ENCODE measurements around the gene SRPK3. TPM values are rescaled to one million over a fixed set of nuclear protein-coding genes. Genes with fewer than 3 reads are reported as not detected.

Gene SRPK3
- total RNA-seq, 1 experiment from 2014 or later, result 0.14 TPM

DNA sequence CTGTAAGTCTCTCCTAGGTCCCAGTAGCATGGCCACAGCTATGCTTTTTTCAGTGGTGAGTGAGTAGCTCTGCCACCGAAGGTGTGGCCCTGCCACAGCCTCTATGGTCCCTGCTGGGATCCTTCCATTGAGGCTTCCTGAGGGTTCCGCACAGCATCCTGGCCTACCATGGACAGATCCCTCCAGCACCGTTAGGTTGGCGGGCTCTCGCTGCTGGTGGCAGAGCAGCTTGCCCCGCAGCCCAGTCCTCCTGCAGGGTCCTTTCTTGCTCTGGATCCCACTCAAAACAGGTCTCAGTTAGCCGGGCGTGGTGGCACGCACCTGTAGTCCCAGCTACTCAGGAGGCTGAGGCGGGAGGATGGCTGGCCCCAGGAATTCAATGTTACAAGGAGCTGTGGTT, 51.9 kb downstream of the SRPK3 start:
- intact Hi-C loops (cut with micrococcal nuclease; ENCODE audit: unreplicated experiment), result no loop called here
- no peak overlapping the region for H3K27ac Mint-ChIP-seq (ENCODE audit: unreplicated experiment)
- DNase-seq, result no peak
- no peaks in the 10 kb centered on the region for H3K9me3 Mint-ChIP-seq (ENCODE audit: low read depth, unreplicated experiment)
- H3K27me3 Mint-ChIP-seq (ENCODE audit: unreplicated experiment), result peaks cover 75% of the 10 kb centered on the region
- CTCF ChIA-PET, result no interaction called here
- TF ChIP-seq, protein P1, sequence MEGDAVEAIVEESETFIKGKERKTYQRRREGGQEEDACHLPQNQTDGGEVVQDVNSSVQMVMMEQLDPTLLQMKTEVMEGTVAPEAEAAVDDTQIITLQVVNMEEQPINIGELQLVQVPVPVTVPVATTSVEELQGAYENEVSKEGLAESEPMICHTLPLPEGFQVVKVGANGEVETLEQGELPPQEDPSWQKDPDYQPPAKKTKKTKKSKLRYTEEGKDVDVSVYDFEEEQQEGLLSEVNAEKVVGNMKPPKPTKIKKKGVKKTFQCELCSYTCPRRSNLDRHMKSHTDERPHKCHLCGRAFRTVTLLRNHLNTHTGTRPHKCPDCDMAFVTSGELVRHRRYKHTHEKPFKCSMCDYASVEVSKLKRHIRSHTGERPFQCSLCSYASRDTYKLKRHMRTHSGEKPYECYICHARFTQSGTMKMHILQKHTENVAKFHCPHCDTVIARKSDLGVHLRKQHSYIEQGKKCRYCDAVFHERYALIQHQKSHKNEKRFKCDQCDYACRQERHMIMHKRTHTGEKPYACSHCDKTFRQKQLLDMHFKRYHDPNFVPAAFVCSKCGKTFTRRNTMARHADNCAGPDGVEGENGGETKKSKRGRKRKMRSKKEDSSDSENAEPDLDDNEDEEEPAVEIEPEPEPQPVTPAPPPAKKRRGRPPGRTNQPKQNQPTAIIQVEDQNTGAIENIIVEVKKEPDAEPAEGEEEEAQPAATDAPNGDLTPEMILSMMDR (IDR thresholded peaks at IDR 0.05; ENCODE audit: unreplicated experiment), result no peak
- H3K4me3 Mint-ChIP-seq (ENCODE audit: low read depth, unreplicated experiment), result no peak overlapping the region
- no peaks in the 10 kb centered on the region for H3K4me1 Mint-ChIP-seq (ENCODE audit: low read depth, unreplicated experiment)
- no TSS peak for BruUV-seq (replicated peaks)
- no peaks in the 10 kb centered on the region for H3K36me3 Mint-ChIP-seq (ENCODE audit: insufficient read depth, unreplicated experiment)

Other genes starting within 250 kb of the SRPK3 start
- 17.8 and 18.9 TPM in 2 replicates for gene CCNQ, start 181.9 kb upstream of the SRPK3 start, total RNA-seq (2022)
- gene DUSP9, start 133.8 kb upstream of the SRPK3 start, total RNA-seq (2022), result 0.19 and 0.27 TPM in 2 replicates
- gene PNCK, start 107.2 kb upstream of the SRPK3 start, total RNA-seq (2022), result 1.1 TPM in 1 of 2 replicates, not detected in the other
- 24.6 and 27.4 TPM in 2 replicates for gene SLC6A8, start 93.1 kb upstream of the SRPK3 start, total RNA-seq (2022)
- gene BCAP31, start 56.7 kb upstream of the SRPK3 start, total RNA-seq (2022), result 371 and 407 TPM in 2 replicates
- 14.4 and 22.8 TPM in 2 replicates for gene ABCD1, start 56.2 kb upstream of the SRPK3 start, total RNA-seq (2022)
- gene PLXNB3, start 16.8 kb upstream of the SRPK3 start, total RNA-seq (2022), result 37.5 and 49.2 TPM in 2 replicates
- gene IDH3G, start 13.3 kb downstream of the SRPK3 start, total RNA-seq (2022), result 64.5 and 71.2 TPM in 2 replicates
- 360 and 391 TPM in 2 replicates for gene SSR4, start 13.6 kb downstream of the SRPK3 start, total RNA-seq (2022)
- 0.59 and 0.76 TPM in 2 replicates for gene PDZD4, start 49.5 kb downstream of the SRPK3 start, total RNA-seq (2022)
- gene L1CAM, start 105.1 kb downstream of the SRPK3 start, total RNA-seq (2022), result 14.2 and 16.1 TPM in 2 replicates
- not detected in 2 replicates for gene AVPR2, start 123.6 kb downstream of the SRPK3 start, total RNA-seq (2022)
- gene ARHGAP4, start 145.2 kb downstream of the SRPK3 start, total RNA-seq (2022), result 2.6 and 3.8 TPM in 2 replicates
- gene NAA10, start 154.0 kb downstream of the SRPK3 start, total RNA-seq (2022), result 132 and 139 TPM in 2 replicates
- 0.80 and 1.6 TPM in 2 replicates for gene RENBP, start 163.6 kb downstream of the SRPK3 start, total RNA-seq (2022)
- 76.0 and 77.7 TPM in 2 replicates for gene HCFC1, start 190.8 kb downstream of the SRPK3 start, total RNA-seq (2022)
- gene TMEM187, start 191.7 kb downstream of the SRPK3 start, total RNA-seq (2022), result 9.4 and 9.9 TPM in 2 replicates
- gene IRAK1, start 238.9 kb downstream of the SRPK3 start, total RNA-seq (2022), result 194 and 208 TPM in 2 replicates